Upper lobe of left lung (tissue), 6 donors: ENCODE results near the gene WDR13. TPM values are rescaled to one million over a fixed set of nuclear protein-coding genes. Genes with fewer than 3 reads are reported as not detected.

Experiments used
- ATAC-seq, 2 donors: fragments of 200-7000 bp; cut with Tn5 transposase; one replicate each; pipeline ENCODE4 v1.9.1; 2022; ENCODE audit warnings: mild to moderate bottlenecking in 2 of 2, moderate library complexity in 2 of 2; ENCODE audit not compliant: low FRiP score in 2 of 2
- DNase-seq, 2 donors: peaks; one replicate each; pipeline ENCODE4 v3.0.0-alpha.2; 2019 to 2020
- H3K27ac ChIP-seq, 4 donors: fragments of 200-600 bp; sonication (generic); one replicate each; pipeline ENCODE4 v1.5.1; 2016 to 2019
- H3K27me3 ChIP-seq, 4 donors: fragments of 200-600 bp; sonication (generic); one replicate each; pipeline ENCODE4 v1.5.1; 2017 to 2019
- H3K36me3 ChIP-seq, 4 donors: fragments of 200-600 bp; sonication (generic); one replicate each; pipeline ENCODE4 v1.5.1; 2016 to 2019
- H3K4me1 ChIP-seq, 4 donors: fragments of 200-600 bp; sonication (generic); one replicate each; pipeline ENCODE4 v1.5.1; 2018 to 2019
- H3K4me3 ChIP-seq, 4 donors: fragments of 200-600 bp; sonication (generic); one replicate each; pipeline ENCODE4 v1.5.1; 2017 to 2019; ENCODE audit warnings: mild to moderate bottlenecking in 2 of 4, moderate library complexity in 1 of 4
- H3K9me3 ChIP-seq, 4 donors: fragments of 200-600 bp; sonication (generic); one replicate each; pipeline ENCODE4 v1.5.1; 2018 to 2019
- EP300 ChIP-seq, 4 donors: sonication (generic); formaldehyde crosslinking; IDR thresholded peaks; one replicate each; pipeline ENCODE4 v1.5.1; 2017; ENCODE audit warnings: antibody characterized with exemption in 4 of 4, control low read depth in 2 of 4
- POLR2A ChIP-seq, 4 donors: fragments of 450-650 bp; IDR thresholded peaks; one replicate each; pipeline ENCODE4 v1.5.1; 2016 to 2017; ENCODE audit warnings: antibody characterized with exemption in 4 of 4, mild to moderate bottlenecking in 2 of 4
- POLR2AphosphoS5 ChIP-seq, 2 donors: sonication (generic); formaldehyde crosslinking; IDR thresholded peaks; one replicate each; pipeline ENCODE4 v1.5.1; 2017; ENCODE audit warnings: antibody characterized with exemption in 2 of 2
- WGBS, 2 donors: methylation state at CpG; one replicate each; pipeline ENCODE4 v1.1.5; 2017 to 2018; 5-methylcytosine and 5-hydroxymethylcytosine counted together
- total RNA-seq, 6 donors: library from RNA; depleted of rRNA in 4 of 6; stranded (reverse); fragments of >200 nt in 4 of 6; gene quantifications; one replicate each; pipeline versions ENCODE4 v1.1.0 to v1.2.1, GENCODE V29; 2016 to 2021
- TF ChIP-seq, protein P1 (sequence below), 6 experiments: fragments of 450-650 bp in 4 of 6; fragments of 200-600 bp in 2 of 6; sonication (generic) in 2 of 6; IDR thresholded peaks; one replicate each; pipeline ENCODE4 v1.5.1; 2016 to 2019; ENCODE audit warnings: antibody characterized with exemption in 6 of 6
- donor health status: DM: no; HTN: no; CAD: no; lungs with moderate emphysema.
- donor health status: DM: no; HTN: yes; CAD: no; lungs with severe emphysema.

The WDR13 gene
- total RNA-seq, 6 donors from 2014 or later = 71.2 to 185 (median 141) TPM

DNA sequence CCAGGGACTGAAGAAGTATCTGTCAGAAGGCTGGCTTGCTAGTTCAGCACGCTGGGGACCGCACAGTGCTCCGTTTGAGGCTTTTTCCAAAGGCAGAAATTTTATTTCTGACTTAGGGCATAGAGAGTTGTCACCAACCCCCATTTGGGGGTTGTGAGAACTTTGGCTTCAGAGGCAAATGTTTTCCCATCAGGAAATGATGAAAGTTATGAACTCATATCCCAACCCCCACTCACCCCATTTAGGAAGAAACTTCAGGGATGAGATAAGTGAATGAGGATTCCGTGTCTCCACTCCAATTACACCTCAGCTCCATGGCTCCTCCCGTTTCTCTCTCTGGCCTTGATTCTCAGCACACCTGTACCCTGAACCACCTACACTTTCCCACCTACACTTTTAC is 4.3 kb upstream of the WDR13 start:
- H3K27ac ChIP-seq = peak overlapping the region in 2 of 4 donors; percentile 54 to 71
- H3K4me3 ChIP-seq = no peak overlapping the region
- no peak for TF ChIP-seq EP300 (IDR thresholded peaks at IDR 0.05)
- no peak for TF ChIP-seq POLR2AphosphoS5 (IDR thresholded peaks at IDR 0.05)
- no peak for TF ChIP-seq POLR2A (IDR thresholded peaks at IDR 0.05)
- TF ChIP-seq, protein P1, sequence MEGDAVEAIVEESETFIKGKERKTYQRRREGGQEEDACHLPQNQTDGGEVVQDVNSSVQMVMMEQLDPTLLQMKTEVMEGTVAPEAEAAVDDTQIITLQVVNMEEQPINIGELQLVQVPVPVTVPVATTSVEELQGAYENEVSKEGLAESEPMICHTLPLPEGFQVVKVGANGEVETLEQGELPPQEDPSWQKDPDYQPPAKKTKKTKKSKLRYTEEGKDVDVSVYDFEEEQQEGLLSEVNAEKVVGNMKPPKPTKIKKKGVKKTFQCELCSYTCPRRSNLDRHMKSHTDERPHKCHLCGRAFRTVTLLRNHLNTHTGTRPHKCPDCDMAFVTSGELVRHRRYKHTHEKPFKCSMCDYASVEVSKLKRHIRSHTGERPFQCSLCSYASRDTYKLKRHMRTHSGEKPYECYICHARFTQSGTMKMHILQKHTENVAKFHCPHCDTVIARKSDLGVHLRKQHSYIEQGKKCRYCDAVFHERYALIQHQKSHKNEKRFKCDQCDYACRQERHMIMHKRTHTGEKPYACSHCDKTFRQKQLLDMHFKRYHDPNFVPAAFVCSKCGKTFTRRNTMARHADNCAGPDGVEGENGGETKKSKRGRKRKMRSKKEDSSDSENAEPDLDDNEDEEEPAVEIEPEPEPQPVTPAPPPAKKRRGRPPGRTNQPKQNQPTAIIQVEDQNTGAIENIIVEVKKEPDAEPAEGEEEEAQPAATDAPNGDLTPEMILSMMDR (IDR thresholded peaks at IDR 0.05) = no peak
- no peaks in the 10 kb centered on the region for H3K36me3 ChIP-seq
- DNase-seq = no peak
- peaks cover 0 to 8% (median 0%) of the 10 kb centered on the region in 4 donors for H3K9me3 ChIP-seq
- ATAC-seq = no peak
- peaks cover 3 to 13% (median 9%) of the 10 kb centered on the region in 4 donors for H3K4me1 ChIP-seq
- H3K27me3 ChIP-seq = no peaks in the 10 kb centered on the region
- 74 to 78% methylated on average over 5 of the region's 5 CpGs for WGBS, 2 donors

DNA sequence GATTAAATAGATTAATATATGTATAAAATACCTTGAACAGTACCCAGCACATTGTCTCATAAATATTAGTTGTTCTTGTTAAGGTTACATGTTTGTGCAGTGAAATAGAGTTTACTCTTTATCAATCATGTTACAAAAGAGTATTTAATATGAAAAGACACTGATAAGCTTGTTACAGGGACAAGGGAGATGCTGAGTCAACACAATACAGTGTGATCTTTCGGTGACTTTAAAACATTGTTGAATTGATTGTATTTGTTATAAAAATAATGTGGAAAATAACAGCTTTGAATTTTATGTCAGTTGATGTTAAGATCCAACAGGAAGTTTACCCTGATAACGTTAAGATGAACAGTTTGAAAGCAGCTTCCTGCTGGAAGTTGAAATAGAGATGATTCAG is 1.4 kb upstream of the WDR13 start:
- no peak for TF ChIP-seq POLR2A (IDR thresholded peaks at IDR 0.05)
- no peak for TF ChIP-seq EP300 (IDR thresholded peaks at IDR 0.05)
- TF ChIP-seq POLR2AphosphoS5 (IDR thresholded peaks at IDR 0.05) = no peak
- TF ChIP-seq, protein P1 (IDR thresholded peaks at IDR 0.05) = no peak
- peaks cover 6 to 16% (median 14%) of the 10 kb centered on the region in 4 donors for H3K4me1 ChIP-seq
- WGBS, 2 donors = 43 to 44% methylated on average over 2 of the region's 2 CpGs
- H3K36me3 ChIP-seq = peaks cover 0 to 25% (median 10%) of the 10 kb centered on the region in 4 donors
- no peak for DNase-seq
- H3K27ac ChIP-seq = peak overlapping the region in 3 of 4 donors; percentile 95 to 97 (median 96)
- peaks cover 0 to 8% (median 0%) of the 10 kb centered on the region in 4 donors for H3K9me3 ChIP-seq
- no peaks in the 10 kb centered on the region for H3K27me3 ChIP-seq
- ATAC-seq = no peak
- H3K4me3 ChIP-seq = no peak overlapping the region

DNA sequence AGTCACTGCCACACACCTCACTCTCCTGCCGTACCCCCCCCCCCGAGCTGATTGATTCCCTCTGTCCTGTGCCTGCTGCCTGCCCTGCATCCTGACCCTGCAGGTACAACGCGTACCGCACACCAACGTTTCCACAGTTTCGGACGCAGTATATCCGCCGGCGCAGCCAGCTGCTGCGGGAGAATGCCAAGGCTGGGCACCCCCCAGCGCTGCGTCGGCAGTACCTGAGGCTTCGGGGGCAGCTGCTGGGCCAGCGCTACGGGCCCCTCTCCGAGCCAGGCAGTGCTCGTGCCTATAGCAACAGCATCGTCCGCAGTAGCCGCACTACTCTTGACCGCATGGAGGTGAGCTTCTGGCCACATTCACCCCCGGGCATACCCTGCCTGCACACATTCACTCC is 1.3 kb downstream of the WDR13 start:
- H3K27me3 ChIP-seq = no peaks in the 10 kb centered on the region
- ATAC-seq (no peak), DNase-seq (peak in 1 of 2 donors; percentile 62)
- H3K4me3 ChIP-seq = peak overlapping the region; percentile 18 to 64 (median 59)
- peaks cover 3 to 6% (median 6%) of the 10 kb centered on the region in 4 donors for H3K4me1 ChIP-seq
- TF ChIP-seq EP300 (IDR thresholded peaks at IDR 0.05) = no peak
- 60 to 91% methylated on average over 1 to 25 of the region's 25 CpGs for WGBS, 2 donors
- H3K36me3 ChIP-seq = peaks cover 0 to 50% (median 23%) of the 10 kb centered on the region in 4 donors
- H3K27ac ChIP-seq = peak overlapping the region; percentile 95 to 99 (median 96)
- peaks cover 0 to 8% (median 0%) of the 10 kb centered on the region in 4 donors for H3K9me3 ChIP-seq

DNA sequence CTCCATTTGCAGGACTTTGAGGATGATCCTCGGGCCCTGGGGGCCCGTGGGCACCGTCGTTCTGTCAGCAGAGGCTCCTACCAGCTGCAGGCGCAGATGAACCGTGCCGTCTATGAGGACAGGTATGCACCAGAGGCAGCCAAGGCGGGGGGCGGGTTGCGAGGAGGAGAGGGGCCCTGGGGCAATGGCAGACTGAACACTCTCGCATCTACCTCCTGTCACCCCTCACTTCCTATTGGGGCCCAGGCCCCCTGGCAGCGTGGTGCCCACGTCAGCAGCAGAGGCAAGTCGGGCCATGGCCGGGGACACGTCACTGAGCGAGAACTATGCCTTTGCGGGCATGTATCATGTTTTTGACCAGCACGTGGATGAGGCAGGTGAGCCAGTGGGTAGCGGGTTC is 2.0 kb downstream of the WDR13 start:
- no peaks in the 10 kb centered on the region for H3K27me3 ChIP-seq
- WGBS, 2 donors = 87 to 95% methylated on average over 8 to 20 of the region's 20 CpGs
- H3K9me3 ChIP-seq = peaks cover 0 to 8% (median 0%) of the 10 kb centered on the region in 4 donors
- peak in 1 of 2 donors; percentile 59 for DNase-seq
- H3K4me3 ChIP-seq = no peak overlapping the region
- no peak overlapping the region for H3K27ac ChIP-seq
- H3K4me1 ChIP-seq = peaks cover 3 to 6% (median 6%) of the 10 kb centered on the region in 4 donors
- TF ChIP-seq POLR2AphosphoS5 (IDR thresholded peaks at IDR 0.05) = no peak
- TF ChIP-seq EP300 (IDR thresholded peaks at IDR 0.05) = no peak
- TF ChIP-seq, protein P1 (IDR thresholded peaks at IDR 0.05) = no peak
- TF ChIP-seq POLR2A (IDR thresholded peaks at IDR 0.05) = no peak
- ATAC-seq = no peak
- peaks cover 0 to 58% (median 25%) of the 10 kb centered on the region in 4 donors for H3K36me3 ChIP-seq

DNA sequence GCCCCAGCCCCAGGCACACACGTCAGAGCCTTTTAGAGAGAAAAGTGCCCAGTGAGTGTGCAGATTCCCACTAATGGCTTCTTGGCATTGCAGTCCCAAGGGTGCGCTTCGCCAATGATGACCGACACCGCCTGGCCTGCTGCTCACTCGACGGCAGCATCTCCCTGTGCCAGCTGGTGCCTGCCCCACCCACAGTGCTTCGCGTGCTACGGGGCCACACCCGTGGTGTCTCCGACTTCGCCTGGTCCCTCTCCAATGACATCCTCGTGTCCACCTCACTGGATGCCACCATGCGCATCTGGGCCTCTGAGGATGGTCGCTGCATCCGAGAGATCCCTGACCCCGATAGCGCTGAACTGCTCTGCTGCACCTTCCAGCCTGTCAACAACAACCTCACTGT is 2.9 kb downstream of the WDR13 start:
- ATAC-seq (no peak), DNase-seq (peak in 1 of 2 donors; percentile 40)
- Histone ChIP-seq H3K27me3 (no peaks in the 10 kb centered on the region), H3K27ac (no peak overlapping the region), H3K36me3 (peaks cover 0 to 67% (median 33%) of the 10 kb centered on the region in 4 donors), H3K4me3 (no peak overlapping the region), H3K9me3 (peaks cover 0 to 8% (median 0%) of the 10 kb centered on the region in 4 donors), H3K4me1 (peaks cover 3 to 6% (median 6%) of the 10 kb centered on the region in 4 donors)
- no peak for TF ChIP-seq EP300 (IDR thresholded peaks at IDR 0.05)
- TF ChIP-seq POLR2AphosphoS5 (IDR thresholded peaks at IDR 0.05) = no peak
- TF ChIP-seq, protein P1 (IDR thresholded peaks at IDR 0.05) = no peak
- TF ChIP-seq POLR2A (IDR thresholded peaks at IDR 0.05) = no peak
- 80 to 90% methylated on average over 4 to 19 of the region's 19 CpGs for WGBS, 2 donors
